Measurements from ENCODE around the gene YWHAB. TPM values are rescaled to one million over a fixed set of nuclear protein-coding genes. Genes with fewer than 3 reads are reported as not detected.

Gene YWHAB
- total RNA-seq, 1 experiment from 2014 or later: 216 TPM

DNA sequence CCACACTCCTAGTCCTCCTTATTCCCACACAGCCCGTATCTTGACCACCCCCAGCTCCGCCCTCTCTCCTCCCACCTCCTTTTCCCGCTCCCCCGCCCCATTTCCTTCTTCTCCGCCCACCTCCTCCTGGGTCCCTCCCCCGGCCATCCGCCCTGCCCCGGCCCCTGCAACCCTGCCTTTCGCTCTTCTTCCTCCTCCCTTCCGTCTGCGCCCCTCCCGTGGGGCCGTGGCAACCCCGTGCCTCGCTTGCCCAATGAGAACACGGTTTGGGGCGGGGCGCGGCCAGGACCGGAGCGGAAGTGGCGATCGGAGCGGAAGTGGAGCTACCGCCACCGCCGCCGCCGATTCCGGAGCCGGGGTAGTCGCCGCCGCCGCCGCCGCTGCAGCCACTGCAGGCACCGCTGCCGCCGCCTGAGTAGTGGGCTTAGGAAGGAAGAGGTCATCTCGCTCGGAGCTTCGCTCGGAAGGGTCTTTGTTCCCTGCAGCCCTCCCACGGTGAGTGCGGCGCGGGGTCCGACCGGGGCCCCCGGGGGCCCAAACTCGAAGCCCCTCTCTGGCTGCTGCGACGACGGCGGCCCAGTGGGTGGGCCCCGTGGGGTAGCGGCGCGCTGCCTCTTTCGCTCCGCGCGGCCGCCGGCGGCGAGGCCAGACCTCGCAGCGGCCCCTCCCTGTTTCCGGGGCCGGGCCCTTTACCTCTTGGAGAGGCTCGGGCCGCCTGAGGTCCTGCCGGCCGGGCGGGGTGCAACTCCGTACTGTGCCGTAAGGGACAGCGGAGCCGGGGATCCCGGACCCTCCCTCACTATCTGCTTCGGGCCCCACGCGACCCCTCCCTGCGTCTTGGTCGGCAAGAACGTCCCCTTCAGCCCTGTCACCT is at the start of gene YWHAB (continued):
- TF ChIP-seq ARID4B (CRISPR knock-in tag; IDR thresholded peaks at IDR 0.05; ENCODE audit: borderline replicate concordance) (peak; percentile 54; the same call in 1 of the 2 replicates), TCF7 (CRISPR knock-in tag; IDR thresholded peaks at IDR 0.05; ENCODE audit: low read depth) (no peak), NFE2L1 (CRISPR knock-in tag; IDR thresholded peaks at IDR 0.05) (peak; percentile 38; the same call in 1 of the 2 replicates), IRF2 (CRISPR knock-in tag; IDR thresholded peaks at IDR 0.05; ENCODE audit: borderline replicate concordance, low read depth) (0 out of 2 replicates have a peak, but pooled peaks have one; percentile 26), HMGXB4 (CRISPR knock-in tag; IDR thresholded peaks at IDR 0.05) (peak; percentile 76; the same call in 1 of the 2 replicates), NR1H2 (CRISPR knock-in tag; IDR thresholded peaks at IDR 0.05) (no peak), NFYB (CRISPR knock-in tag; conservative IDR thresholded peaks at IDR 0.05; ENCODE audit: low read depth) (peak; percentile 61), TP53 (CRISPR knock-in tag; IDR thresholded peaks at IDR 0.05) (peak; percentile 79; the same call in 1 of the 2 replicates)

DNA sequence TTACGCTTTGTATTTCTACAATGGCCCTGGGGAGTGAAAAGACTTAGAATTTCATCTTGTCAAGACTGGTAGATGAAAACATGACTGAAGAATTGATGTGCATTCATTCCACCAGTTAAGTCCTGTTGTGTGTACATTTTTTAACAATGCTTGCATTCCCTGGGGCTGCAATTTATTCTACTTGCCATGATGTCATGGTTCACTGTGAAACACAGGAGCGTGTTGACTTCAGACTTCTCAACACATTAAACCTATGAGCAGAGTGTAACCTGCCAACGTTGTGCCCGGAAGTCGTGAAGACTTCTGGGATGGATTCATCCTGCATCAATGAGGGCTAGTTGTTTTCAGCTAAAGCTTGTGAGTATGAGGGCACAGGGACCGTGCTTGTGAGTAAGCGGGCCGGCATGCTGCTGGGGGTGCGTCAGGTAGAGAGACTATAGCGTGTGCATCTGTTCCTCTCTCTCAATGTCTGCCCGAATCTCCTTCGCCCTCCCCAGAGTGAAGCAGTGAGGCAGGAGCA is 48.8 kb upstream of the YWHAB start:
- CTCF ChIA-PET: no interaction called here
- POLR2A ChIA-PET: no interaction called here
- ATAC-seq (no peak), DNase-seq (ENCODE audit: low spot score) (no peak)
- H3K27me3 Mint-ChIP-seq (ENCODE audit: low read depth): peaks cover 4% of the 10 kb centered on the region
- H3K4me1 Mint-ChIP-seq: no peaks in the 10 kb centered on the region
- TF ChIP-seq CREM (CRISPR knock-in tag; IDR thresholded peaks at IDR 0.05) (no peak), MXD4 (CRISPR knock-in tag; IDR thresholded peaks at IDR 0.05; ENCODE audit: borderline replicate concordance) (no peak), CDX4 (CRISPR knock-in tag; IDR thresholded peaks at IDR 0.05; ENCODE audit: borderline replicate concordance) (no peak), ZBTB21 (CRISPR knock-in tag; IDR thresholded peaks at IDR 0.05; ENCODE audit: borderline replicate concordance) (no peak), RELA (CRISPR knock-in tag; IDR thresholded peaks at IDR 0.05; ENCODE audit: borderline replicate concordance) (no peak), IRF1 (CRISPR knock-in tag; IDR thresholded peaks at IDR 0.05) (no peak), MYBL2 (CRISPR knock-in tag; IDR thresholded peaks at IDR 0.05) (no peak)
- peaks cover 4% of the 10 kb centered on the region for H3K36me3 Mint-ChIP-seq
- H3K9me3 Mint-ChIP-seq: peaks cover 19% of the 10 kb centered on the region
- no peak overlapping the region for H3K4me3 Mint-ChIP-seq
- no peak overlapping the region for H3K27ac Mint-ChIP-seq

Data from WTC11 (cell line).